DND-41 (cell line): ENCODE data around the gene WDR41.

Source experiments
- EZH2 ChIP-seq: IDR thresholded peaks from 3 replicates; pipeline ENCODE4 v1.6.1; 2012; ENCODE audit warnings: borderline replicate concordance, low read depth, mild to moderate bottlenecking, moderate library complexity, low read length, inconsistent platforms; ENCODE audit not compliant: severe bottlenecking
- TF ChIP-seq, protein P1 (sequence below): IDR thresholded peaks from 2 replicates; pipeline ENCODE4 v1.5.1; 2012; ENCODE audit warnings: borderline replicate concordance, low read length, moderate library complexity, mild to moderate bottlenecking; ENCODE audit not compliant: poor library complexity, severe bottlenecking; ENCODE audit errors: extremely low read depth

DNA sequence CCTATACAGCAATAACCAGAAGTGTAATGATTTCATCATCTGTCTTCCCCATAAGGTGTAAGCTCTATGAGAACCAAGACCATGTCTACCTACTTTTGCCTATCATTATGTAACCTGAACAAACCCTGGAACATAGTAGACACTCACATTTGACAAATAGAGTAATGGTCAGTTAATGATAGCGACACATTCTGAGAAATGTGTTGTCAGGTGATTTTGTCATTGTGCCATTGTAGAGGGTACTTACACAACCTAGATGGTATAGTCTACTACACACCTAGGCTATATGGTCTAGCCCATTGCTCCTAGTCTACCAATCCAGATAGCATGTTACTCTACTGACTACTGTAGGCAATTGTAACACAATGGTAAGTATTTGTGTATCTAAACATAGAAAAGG lies 22.3 kb upstream of the WDR41 start:
- TF ChIP-seq, protein P1, sequence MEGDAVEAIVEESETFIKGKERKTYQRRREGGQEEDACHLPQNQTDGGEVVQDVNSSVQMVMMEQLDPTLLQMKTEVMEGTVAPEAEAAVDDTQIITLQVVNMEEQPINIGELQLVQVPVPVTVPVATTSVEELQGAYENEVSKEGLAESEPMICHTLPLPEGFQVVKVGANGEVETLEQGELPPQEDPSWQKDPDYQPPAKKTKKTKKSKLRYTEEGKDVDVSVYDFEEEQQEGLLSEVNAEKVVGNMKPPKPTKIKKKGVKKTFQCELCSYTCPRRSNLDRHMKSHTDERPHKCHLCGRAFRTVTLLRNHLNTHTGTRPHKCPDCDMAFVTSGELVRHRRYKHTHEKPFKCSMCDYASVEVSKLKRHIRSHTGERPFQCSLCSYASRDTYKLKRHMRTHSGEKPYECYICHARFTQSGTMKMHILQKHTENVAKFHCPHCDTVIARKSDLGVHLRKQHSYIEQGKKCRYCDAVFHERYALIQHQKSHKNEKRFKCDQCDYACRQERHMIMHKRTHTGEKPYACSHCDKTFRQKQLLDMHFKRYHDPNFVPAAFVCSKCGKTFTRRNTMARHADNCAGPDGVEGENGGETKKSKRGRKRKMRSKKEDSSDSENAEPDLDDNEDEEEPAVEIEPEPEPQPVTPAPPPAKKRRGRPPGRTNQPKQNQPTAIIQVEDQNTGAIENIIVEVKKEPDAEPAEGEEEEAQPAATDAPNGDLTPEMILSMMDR: no peak
- no peak for TF ChIP-seq EZH2
